ENCODE data around the gene SMARCD1. TPM values are rescaled to one million over a fixed set of nuclear protein-coding genes. Genes with fewer than 3 reads are reported as not detected.
A peak's percentile ranks its signal among the peaks of the same experiment; 100 is the strongest.

The SMARCD1 gene
- total and polyA plus RNA-seq, 9 of the 15 experiments (the other 6 are each of a cell fraction or from before 2014, with no cell fraction given), result 0.86 to 91.7 (median 48.0) TPM

- TF ChIP-seq, protein P1, sequence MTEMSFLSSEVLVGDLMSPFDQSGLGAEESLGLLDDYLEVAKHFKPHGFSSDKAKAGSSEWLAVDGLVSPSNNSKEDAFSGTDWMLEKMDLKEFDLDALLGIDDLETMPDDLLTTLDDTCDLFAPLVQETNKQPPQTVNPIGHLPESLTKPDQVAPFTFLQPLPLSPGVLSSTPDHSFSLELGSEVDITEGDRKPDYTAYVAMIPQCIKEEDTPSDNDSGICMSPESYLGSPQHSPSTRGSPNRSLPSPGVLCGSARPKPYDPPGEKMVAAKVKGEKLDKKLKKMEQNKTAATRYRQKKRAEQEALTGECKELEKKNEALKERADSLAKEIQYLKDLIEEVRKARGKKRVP (CRISPR knock-in tag; IDR thresholded peaks at IDR 0.05), result no peak
- TF ChIP-seq, protein P2, sequence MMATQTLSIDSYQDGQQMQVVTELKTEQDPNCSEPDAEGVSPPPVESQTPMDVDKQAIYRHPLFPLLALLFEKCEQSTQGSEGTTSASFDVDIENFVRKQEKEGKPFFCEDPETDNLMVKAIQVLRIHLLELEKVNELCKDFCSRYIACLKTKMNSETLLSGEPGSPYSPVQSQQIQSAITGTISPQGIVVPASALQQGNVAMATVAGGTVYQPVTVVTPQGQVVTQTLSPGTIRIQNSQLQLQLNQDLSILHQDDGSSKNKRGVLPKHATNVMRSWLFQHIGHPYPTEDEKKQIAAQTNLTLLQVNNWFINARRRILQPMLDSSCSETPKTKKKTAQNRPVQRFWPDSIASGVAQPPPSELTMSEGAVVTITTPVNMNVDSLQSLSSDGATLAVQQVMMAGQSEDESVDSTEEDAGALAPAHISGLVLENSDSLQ (IDR thresholded peaks at IDR 0.05), result no peak
- TF ChIP-seq L3MBTL2 (IDR thresholded peaks at IDR 0.05) (peak; percentile 74), GABPA (tag; conservative IDR thresholded peaks at IDR 0.05; ENCODE audit: low read depth) (peak; percentile 71), DPF2 (IDR thresholded peaks at IDR 0.05) (peak; percentile 27; the same call in 1 of the 2 replicates), ZNF224 (CRISPR knock-in tag; IDR thresholded peaks at IDR 0.05) (0 out of 2 replicates have a peak, but pooled peaks have one; percentile 35), HLTF (IDR thresholded peaks at IDR 0.05) (peak; percentile 77; the same call in 1 of the 2 replicates), EHMT2 (IDR thresholded peaks at IDR 0.05) (peak; percentile 38; the same call in 1 of the 2 replicates), PTTG1 (tag; IDR thresholded peaks at IDR 0.05; ENCODE audit: low read depth) (no peak), CBX3 (IDR thresholded peaks at IDR 0.05; ENCODE audit: borderline replicate concordance in 1 of 2, low read length in 2 of 2) (peak in 1 of 2 experiments; percentile 44; a peak in 1 of 3 replicates), SUPT5H (IDR thresholded peaks at IDR 0.05) (no peak)
- TF ChIP-seq, protein P3, sequence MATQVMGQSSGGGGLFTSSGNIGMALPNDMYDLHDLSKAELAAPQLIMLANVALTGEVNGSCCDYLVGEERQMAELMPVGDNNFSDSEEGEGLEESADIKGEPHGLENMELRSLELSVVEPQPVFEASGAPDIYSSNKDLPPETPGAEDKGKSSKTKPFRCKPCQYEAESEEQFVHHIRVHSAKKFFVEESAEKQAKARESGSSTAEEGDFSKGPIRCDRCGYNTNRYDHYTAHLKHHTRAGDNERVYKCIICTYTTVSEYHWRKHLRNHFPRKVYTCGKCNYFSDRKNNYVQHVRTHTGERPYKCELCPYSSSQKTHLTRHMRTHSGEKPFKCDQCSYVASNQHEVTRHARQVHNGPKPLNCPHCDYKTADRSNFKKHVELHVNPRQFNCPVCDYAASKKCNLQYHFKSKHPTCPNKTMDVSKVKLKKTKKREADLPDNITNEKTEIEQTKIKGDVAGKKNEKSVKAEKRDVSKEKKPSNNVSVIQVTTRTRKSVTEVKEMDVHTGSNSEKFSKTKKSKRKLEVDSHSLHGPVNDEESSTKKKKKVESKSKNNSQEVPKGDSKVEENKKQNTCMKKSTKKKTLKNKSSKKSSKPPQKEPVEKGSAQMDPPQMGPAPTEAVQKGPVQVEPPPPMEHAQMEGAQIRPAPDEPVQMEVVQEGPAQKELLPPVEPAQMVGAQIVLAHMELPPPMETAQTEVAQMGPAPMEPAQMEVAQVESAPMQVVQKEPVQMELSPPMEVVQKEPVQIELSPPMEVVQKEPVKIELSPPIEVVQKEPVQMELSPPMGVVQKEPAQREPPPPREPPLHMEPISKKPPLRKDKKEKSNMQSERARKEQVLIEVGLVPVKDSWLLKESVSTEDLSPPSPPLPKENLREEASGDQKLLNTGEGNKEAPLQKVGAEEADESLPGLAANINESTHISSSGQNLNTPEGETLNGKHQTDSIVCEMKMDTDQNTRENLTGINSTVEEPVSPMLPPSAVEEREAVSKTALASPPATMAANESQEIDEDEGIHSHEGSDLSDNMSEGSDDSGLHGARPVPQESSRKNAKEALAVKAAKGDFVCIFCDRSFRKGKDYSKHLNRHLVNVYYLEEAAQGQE (IDR thresholded peaks at IDR 0.05; ENCODE audit: borderline replicate concordance), result peak; percentile 91
- TF ChIP-seq, protein P3 (CRISPR knock-in tag; IDR thresholded peaks at IDR 0.05; ENCODE audit: low read depth), result no peak
- TF ChIP-seq, protein P4, sequence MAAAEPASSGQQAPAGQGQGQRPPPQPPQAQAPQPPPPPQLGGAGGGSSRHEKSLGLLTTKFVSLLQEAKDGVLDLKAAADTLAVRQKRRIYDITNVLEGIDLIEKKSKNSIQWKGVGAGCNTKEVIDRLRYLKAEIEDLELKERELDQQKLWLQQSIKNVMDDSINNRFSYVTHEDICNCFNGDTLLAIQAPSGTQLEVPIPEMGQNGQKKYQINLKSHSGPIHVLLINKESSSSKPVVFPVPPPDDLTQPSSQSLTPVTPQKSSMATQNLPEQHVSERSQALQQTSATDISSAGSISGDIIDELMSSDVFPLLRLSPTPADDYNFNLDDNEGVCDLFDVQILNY (CRISPR knock-in tag; IDR thresholded peaks at IDR 0.05), result peak; percentile 60; the same call in 1 of the 2 replicates
Observed at GRCh38 chr12:50070314-50071060, 14.7 kb upstream of the SMARCD1 start (continued).

Data from K562 (cell line).